ENCODE results near the gene ITPR2. TPM values are rescaled to one million over a fixed set of nuclear protein-coding genes. Genes with fewer than 3 reads are reported as not detected.
"Not testable (repeated sequence)": the region's sequence is repeated elsewhere in the genome, so short reads cannot be mapped to it uniquely, and the experiment has no call there.

The ITPR2 gene
- polyA plus RNA-seq, 1 of the 3 experiments (the other 2 are of a cell fraction) = 2.3 TPM

DNA sequence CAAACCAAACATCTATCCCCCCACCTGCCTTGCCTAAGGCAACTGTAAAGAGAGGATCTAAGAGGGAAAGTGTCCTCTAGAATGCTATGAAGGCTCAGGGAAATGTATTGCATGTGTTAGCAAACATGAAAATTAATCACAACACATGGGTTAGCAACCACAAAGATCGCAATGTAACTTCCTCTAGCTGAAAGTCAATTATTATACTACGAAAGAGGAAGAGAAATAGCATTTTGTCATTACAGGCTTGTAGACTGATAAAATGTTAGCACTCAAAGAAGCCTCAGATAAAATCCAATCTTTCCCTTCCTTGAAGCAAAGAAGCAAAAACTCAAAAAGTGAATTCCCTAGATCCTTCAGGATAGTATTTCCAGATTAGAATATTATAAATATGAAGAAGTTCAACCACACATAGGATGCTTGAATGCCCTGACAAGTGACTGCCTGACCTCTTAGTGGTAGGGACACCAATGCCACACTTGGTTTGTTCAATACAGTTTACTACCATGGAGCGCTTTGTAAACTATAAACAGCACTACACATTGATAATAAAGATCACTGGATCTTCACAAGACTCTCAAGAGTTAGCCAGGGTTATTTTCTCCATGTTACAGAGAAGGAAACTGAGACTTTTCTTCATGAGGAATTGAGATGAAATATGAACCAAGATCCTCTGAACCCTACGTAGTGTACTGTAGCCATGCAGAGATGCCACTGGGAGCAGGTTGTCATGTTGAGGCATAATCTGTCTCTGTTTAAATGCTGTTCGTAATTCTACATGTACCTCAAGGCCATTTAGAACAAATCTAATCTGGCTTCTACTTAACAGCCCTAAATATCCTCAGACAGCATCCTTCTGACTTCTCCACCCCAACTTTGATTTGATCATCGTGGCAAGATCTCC lies 100.7 kb downstream of the ITPR2 start (continued):
- TF ChIP-seq, protein P1, sequence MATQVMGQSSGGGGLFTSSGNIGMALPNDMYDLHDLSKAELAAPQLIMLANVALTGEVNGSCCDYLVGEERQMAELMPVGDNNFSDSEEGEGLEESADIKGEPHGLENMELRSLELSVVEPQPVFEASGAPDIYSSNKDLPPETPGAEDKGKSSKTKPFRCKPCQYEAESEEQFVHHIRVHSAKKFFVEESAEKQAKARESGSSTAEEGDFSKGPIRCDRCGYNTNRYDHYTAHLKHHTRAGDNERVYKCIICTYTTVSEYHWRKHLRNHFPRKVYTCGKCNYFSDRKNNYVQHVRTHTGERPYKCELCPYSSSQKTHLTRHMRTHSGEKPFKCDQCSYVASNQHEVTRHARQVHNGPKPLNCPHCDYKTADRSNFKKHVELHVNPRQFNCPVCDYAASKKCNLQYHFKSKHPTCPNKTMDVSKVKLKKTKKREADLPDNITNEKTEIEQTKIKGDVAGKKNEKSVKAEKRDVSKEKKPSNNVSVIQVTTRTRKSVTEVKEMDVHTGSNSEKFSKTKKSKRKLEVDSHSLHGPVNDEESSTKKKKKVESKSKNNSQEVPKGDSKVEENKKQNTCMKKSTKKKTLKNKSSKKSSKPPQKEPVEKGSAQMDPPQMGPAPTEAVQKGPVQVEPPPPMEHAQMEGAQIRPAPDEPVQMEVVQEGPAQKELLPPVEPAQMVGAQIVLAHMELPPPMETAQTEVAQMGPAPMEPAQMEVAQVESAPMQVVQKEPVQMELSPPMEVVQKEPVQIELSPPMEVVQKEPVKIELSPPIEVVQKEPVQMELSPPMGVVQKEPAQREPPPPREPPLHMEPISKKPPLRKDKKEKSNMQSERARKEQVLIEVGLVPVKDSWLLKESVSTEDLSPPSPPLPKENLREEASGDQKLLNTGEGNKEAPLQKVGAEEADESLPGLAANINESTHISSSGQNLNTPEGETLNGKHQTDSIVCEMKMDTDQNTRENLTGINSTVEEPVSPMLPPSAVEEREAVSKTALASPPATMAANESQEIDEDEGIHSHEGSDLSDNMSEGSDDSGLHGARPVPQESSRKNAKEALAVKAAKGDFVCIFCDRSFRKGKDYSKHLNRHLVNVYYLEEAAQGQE (IDR thresholded peaks at IDR 0.05; ENCODE audit: low read depth, low read length) = no peak
- TF ChIP-seq TCF12 (IDR thresholded peaks at IDR 0.05) (no peak), NFIC (IDR thresholded peaks at IDR 0.05; ENCODE audit: borderline replicate concordance) (no peak), TEAD4 (IDR thresholded peaks at IDR 0.05; ENCODE audit: borderline replicate concordance, insufficient read depth) (no peak), MEF2A (IDR thresholded peaks at IDR 0.05; ENCODE audit: borderline replicate concordance, low read depth) (no peak), EP300 (IDR thresholded peaks at IDR 0.05; ENCODE audit: borderline replicate concordance in 1 of 2, low read depth in 1 of 2, low read length in 1 of 2) (no peak), POLR2AphosphoS5 (IDR thresholded peaks at IDR 0.05; ENCODE audit: low read depth, low read length) (no peak), FOXJ3 (CRISPR knock-in tag; IDR thresholded peaks at IDR 0.05) (no peak), GABPA (IDR thresholded peaks at IDR 0.05; ENCODE audit: low read depth) (no peak)

DNA sequence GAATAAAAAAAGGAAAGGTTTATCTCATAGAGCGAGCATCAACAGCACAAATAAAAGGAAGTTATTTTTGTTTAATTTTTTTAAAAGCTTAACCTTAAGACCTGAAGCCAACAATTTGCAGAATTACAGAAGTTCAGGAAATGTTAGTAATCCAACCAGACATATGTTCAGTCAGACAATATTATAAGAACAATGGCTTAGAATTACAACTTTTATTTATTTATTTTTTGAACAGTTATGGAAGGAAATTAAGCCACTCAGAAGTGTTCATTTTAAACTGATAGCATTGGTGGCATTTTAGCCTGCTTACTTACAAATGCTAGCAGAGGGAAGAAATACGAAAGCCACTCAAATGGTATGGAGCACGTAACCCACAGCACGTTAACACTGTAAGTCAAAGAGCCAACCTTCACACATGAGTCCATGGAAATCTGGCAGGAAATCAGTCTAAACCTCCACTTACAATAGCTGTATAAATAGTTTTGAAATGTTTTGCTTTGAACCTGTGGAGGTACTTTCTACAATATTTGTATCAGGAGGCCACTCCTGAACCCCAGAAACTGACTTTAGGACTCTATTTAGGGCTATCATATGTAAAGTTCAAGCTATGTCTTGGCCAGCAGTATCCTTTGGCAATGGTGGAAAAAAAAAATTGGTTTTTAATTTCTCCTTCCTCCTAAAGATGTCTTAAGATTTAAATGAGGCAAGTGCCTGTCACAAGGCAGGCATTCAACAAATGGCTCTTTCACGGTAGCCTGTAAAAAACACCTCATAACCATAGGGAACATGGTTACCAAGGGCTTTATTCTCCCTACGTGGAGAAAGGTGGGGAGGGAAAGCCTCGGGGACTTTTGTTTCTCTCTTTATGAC lies 102.3 kb downstream of the ITPR2 start:
- Histone ChIP-seq H3K4me2 (no peak overlapping the region), H3K36me3 (replicated peaks in 1 of 2; ENCODE audit: control insufficient read depth in 1 of 2, insufficient read depth in 2 of 2, low read length in 1 of 2) (no peaks in the 10 kb centered on the region), H3K27me3 (ENCODE audit: insufficient read depth) (no peaks in the 10 kb centered on the region), H3K9me2 (no peaks in the 10 kb centered on the region), H3K4me1 (ENCODE audit: control insufficient read depth in 1 of 2, insufficient read depth in 2 of 2, low read depth in 1 of 2, low read length in 1 of 2) (peaks cover 0 to 4% of the 10 kb centered on the region in 2 experiments; a peak in 1 of 4 replicates), H3K9me3 (no peaks in the 10 kb centered on the region), H3K4me3 (ENCODE audit: low read depth in 2 of 2, low read length in 1 of 2) (no peak overlapping the region), H4K20me1 (ENCODE audit: insufficient read depth) (no peaks in the 10 kb centered on the region), H3K27ac (ENCODE audit: low read depth in 2 of 2, low read length in 1 of 2) (no peak overlapping the region), H2AFZ (ENCODE audit: low read depth) (no peak overlapping the region), H3K79me2 (ENCODE audit: insufficient read depth) (peaks cover 4% of the 10 kb centered on the region; the same call in 1 of the 2 replicates), H3K9ac (no peak overlapping the region), H3F3A (replicated peaks; ENCODE audit: insufficient read depth) (no peaks in the 10 kb centered on the region)
- DNase-seq = no peak
- ChIA-PET CTCF (interaction anchor here (0.8 to 1.8 kb wide), 2 partner anchors 11 to 154 kb away, joined by 4 to 5 read pairs; no protein-coding TSS in a partner anchor), POLR2A (interaction anchor here (0.9 kb wide), 1 partner anchor 14 kb away, joined by 3 read pairs; no protein-coding TSS in a partner anchor)
- WGBS (ENCODE audit: low lambda C conversion rate) = 97% methylated on average over 7 of the region's 7 CpGs
- TF ChIP-seq CHD2 (IDR thresholded peaks at IDR 0.05; ENCODE audit: low read length, partially characterized antibody) = no peak

DNA sequence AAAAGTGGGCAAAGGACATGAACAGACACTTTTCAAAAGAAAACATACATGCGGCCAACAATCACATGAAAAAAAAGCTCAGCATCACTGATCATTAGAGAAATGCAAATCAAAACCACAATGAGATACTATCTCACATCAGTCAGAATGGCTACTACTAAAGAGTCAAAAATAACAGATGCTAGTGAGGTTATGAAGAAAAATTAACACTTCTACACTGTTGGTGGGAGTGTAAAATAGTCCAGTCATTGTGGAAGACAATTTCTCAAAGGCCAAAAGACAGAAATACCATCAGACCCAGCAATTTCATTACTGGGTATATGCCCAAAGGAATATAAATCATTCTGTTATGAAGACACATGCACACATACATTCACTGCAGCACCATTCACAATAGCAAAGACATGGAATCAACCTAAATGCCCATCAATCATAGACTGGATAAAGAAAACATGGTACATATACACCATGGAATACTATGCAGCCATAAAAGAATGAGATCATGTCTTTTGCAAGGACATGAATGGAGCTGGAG lies 103.8 kb downstream of the ITPR2 start:
- H3K27ac ChIP-seq (ENCODE audit: low read depth in 2 of 2, low read length in 1 of 2); H3K27me3 ChIP-seq (ENCODE audit: insufficient read depth); H2AFZ ChIP-seq (ENCODE audit: low read depth); H3K9me2 ChIP-seq; H3K4me3 ChIP-seq (ENCODE audit: low read depth in 2 of 2, low read length in 1 of 2); DNase-seq; H3K9me3 ChIP-seq; H3K79me2 ChIP-seq (ENCODE audit: insufficient read depth); H3F3A ChIP-seq (replicated peaks; ENCODE audit: insufficient read depth); H3K9ac ChIP-seq; H3K4me1 ChIP-seq (ENCODE audit: control insufficient read depth in 1 of 2, insufficient read depth in 2 of 2, low read depth in 1 of 2, low read length in 1 of 2); H3K4me2 ChIP-seq; POLR2A ChIA-PET; H4K20me1 ChIP-seq (ENCODE audit: insufficient read depth); H3K36me3 ChIP-seq (replicated peaks in 1 of 2; ENCODE audit: control insufficient read depth in 1 of 2, insufficient read depth in 2 of 2, low read length in 1 of 2): not testable (repeated sequence)
- CTCF ChIA-PET = interaction anchor here (1.8 kb wide), 2 partner anchors 28 to 156 kb away, joined by 4 to 5 read pairs; no protein-coding TSS in a partner anchor
- WGBS (ENCODE audit: low lambda C conversion rate) = 85% methylated on average over 1 of the region's 1 CpG
